Measurements from ENCODE around the gene STX12.
"Not testable (repeated sequence)": the region's sequence is repeated elsewhere in the genome, so short reads cannot be mapped to it uniquely, and the experiment has no call there.

STX12 gene

DNA sequence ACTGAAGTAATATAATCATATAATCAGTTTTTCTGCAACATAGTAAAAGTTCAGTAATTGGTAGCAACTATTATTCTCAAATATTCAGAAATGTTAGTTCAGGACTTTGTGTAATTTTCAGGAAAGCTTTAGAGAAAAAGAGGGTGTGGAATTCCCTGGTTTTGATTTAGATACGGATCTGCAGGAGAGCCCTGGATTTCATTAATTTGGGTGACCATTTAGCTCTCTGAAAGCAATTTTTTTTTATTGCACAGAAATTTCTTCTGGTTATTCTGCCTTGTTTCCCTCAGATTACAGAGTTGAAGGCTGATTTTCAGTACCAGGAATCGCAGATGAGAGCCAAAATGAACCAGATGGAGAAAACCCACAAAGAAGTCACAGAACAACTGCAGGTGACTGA lies 13.8 kb upstream of the STX12 start:
- Histone ChIP-seq H3K27ac (ENCODE audit: low read depth, low read length) (no peak overlapping the region), H3K36me3 (ENCODE audit: control insufficient read depth, insufficient read depth, low read length) (peaks cover 20% of the 10 kb centered on the region), H3K9ac (ENCODE audit: low read length) (no peak overlapping the region), H3K27me3 (ENCODE audit: control insufficient read depth, insufficient read depth, low read length) (no peaks in the 10 kb centered on the region), H3K4me3 (ENCODE audit: low read length) (no peak overlapping the region), H3K4me1 (ENCODE audit: control insufficient read depth, insufficient read depth, low read length) (peaks cover 2% of the 10 kb centered on the region)

DNA sequence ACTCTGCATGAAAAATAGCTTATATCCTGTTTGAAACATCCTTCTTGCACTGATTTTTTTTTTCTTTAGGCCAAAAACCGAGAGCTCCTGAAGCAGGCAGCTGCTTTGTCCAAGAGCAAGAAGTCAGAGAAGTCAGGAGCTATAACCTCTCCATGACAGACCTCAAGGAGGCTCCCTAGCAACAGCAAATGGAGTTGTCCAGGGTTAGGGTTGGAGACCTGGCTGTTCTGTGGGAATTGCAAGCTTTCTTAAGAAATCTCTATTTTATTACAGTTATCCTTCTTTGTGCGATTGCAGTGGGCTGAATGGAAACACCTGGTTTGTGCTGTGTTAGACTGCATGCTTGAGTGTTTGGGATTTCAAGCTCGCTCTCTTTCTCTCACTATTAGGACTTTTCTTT lies 12.6 kb upstream of the STX12 start:
- H3K9ac ChIP-seq (ENCODE audit: low read length): no peak overlapping the region
- no peaks in the 10 kb centered on the region for H3K4me1 ChIP-seq (ENCODE audit: control insufficient read depth, insufficient read depth, low read length)
- no peaks in the 10 kb centered on the region for H3K27me3 ChIP-seq (ENCODE audit: control insufficient read depth, insufficient read depth, low read length)
- peaks cover 17% of the 10 kb centered on the region for H3K36me3 ChIP-seq (ENCODE audit: control insufficient read depth, insufficient read depth, low read length)
- H3K27ac ChIP-seq (ENCODE audit: low read depth, low read length): no peak overlapping the region
- no peak overlapping the region for H3K4me3 ChIP-seq (ENCODE audit: low read length)

- peaks cover 8% of the 10 kb centered on the region for H3K36me3 ChIP-seq (ENCODE audit: control insufficient read depth, insufficient read depth, low read length)
- no peak overlapping the region for H3K4me3 ChIP-seq (ENCODE audit: low read length)
- H3K27me3 ChIP-seq (ENCODE audit: control insufficient read depth, insufficient read depth, low read length): no peaks in the 10 kb centered on the region
- no peaks in the 10 kb centered on the region for H3K4me1 ChIP-seq (ENCODE audit: control insufficient read depth, insufficient read depth, low read length)
- H3K9ac ChIP-seq (ENCODE audit: low read length): no peak overlapping the region
- H3K27ac ChIP-seq (ENCODE audit: low read depth, low read length): no peak overlapping the region
These were observed 11.0 kb upstream of the STX12 start for GRCh38 chr1:27762033-27762432.

GRCh38 chr1:27763358-27763757 lies 9.7 kb upstream of the STX12 start:
- peaks cover 4% of the 10 kb centered on the region for H3K36me3 ChIP-seq (ENCODE audit: control insufficient read depth, insufficient read depth, low read length)
- H3K27ac ChIP-seq (ENCODE audit: low read depth, low read length): no peak overlapping the region

GRCh38 chr1:27770293-27770830 lies 2.7 kb upstream of the STX12 start:
- Histone ChIP-seq H3K36me3 (ENCODE audit: control insufficient read depth, insufficient read depth, low read length) (no peaks in the 10 kb centered on the region), H3K27me3 (ENCODE audit: control insufficient read depth, insufficient read depth, low read length) (no peaks in the 10 kb centered on the region), H3K4me1 (ENCODE audit: control insufficient read depth, insufficient read depth, low read length) (peaks cover 11% of the 10 kb centered on the region), H3K9ac (ENCODE audit: low read length) (no peak overlapping the region), H3K27ac (ENCODE audit: low read depth, low read length) (no peak overlapping the region), H3K4me3 (ENCODE audit: low read length) (no peak overlapping the region)

More at GRCh38 chr1:27763358-27763757, 9.7 kb upstream of the STX12 start:
- Histone ChIP-seq H3K27me3 (ENCODE audit: control insufficient read depth, insufficient read depth, low read length) (no peaks in the 10 kb centered on the region), H3K4me1 (ENCODE audit: control insufficient read depth, insufficient read depth, low read length) (no peaks in the 10 kb centered on the region), H3K9ac (ENCODE audit: low read length) (no peak overlapping the region), H3K4me3 (ENCODE audit: low read length) (no peak overlapping the region)

DNA sequence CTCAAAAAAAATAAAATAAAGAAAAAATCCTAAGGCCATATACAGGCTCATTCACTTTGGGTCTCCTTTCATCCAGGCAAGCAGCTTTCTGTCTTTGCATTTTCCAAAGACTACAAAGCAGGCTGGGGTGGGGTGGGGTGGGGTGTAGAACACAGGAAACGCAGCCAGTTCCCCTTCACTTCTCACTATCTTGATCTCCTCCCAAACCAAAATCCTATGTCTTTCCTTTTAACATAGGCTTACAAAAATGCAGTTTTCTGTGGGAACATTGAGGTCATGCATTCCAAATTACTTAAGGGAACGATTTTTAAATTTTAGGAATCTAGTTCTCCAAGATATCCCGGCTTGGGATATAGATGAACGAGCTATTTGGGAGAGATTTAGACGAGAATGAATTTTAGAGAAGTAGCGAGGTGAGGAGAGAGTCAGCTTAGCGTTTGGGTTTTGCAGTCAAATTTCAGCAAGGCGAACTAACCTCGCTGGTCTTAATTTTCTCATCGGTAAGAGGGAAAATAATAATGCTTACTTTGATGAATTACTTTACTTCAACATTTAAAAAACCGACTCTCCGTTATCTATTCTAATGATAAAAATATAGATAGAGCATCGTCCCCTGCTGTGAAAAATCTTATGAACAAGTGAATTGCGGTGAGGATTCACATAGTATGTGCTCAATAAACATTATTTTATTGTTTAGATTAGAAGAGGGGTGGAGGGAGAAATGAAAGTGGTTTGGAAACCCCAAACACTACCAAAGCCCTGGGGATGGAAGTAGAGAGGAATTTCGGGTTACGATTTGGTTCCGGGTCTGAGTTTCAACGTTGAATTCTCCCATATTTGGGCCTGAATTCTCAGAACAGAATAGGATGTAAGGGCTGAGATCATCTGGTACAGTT lies 735 bp upstream of the STX12 start:
- Histone ChIP-seq H3K27ac (ENCODE audit: low read depth, low read length) (peak overlapping the region; percentile 91), H3K36me3 (ENCODE audit: control insufficient read depth, insufficient read depth, low read length) (no peaks in the 10 kb centered on the region), H3K9ac (ENCODE audit: low read length) (no peak overlapping the region), H3K4me1 (ENCODE audit: control insufficient read depth, insufficient read depth, low read length) (peaks cover 14% of the 10 kb centered on the region), H3K4me3 (ENCODE audit: low read length) (peak overlapping the region; percentile 83), H3K27me3 (ENCODE audit: control insufficient read depth, insufficient read depth, low read length) (no peaks in the 10 kb centered on the region)

GRCh38 chr1:27773826-27774445 lies 917 bp downstream of the STX12 start:
- Histone ChIP-seq H3K4me1 (ENCODE audit: control insufficient read depth, insufficient read depth, low read length) (peaks cover 14% of the 10 kb centered on the region), H3K9ac (ENCODE audit: low read length) (peak overlapping the region; percentile 91), H3K4me3 (ENCODE audit: low read length) (peak overlapping the region; percentile 83), H3K27me3 (ENCODE audit: control insufficient read depth, insufficient read depth, low read length) (no peaks in the 10 kb centered on the region), H3K27ac (ENCODE audit: low read depth, low read length) (peak overlapping the region; percentile 91), H3K36me3 (ENCODE audit: control insufficient read depth, insufficient read depth, low read length) (peaks cover 2% of the 10 kb centered on the region)

GRCh38 chr1:27774654-27775053 lies 1.6 kb downstream of the STX12 start:
- Histone ChIP-seq H3K27me3 (ENCODE audit: control insufficient read depth, insufficient read depth, low read length) (no peaks in the 10 kb centered on the region), H3K9ac (ENCODE audit: low read length) (no peak overlapping the region), H3K4me3 (ENCODE audit: low read length) (no peak overlapping the region), H3K36me3 (ENCODE audit: control insufficient read depth, insufficient read depth, low read length) (peaks cover 2% of the 10 kb centered on the region), H3K27ac (ENCODE audit: low read depth, low read length) (no peak overlapping the region), H3K4me1 (ENCODE audit: control insufficient read depth, insufficient read depth, low read length) (peaks cover 14% of the 10 kb centered on the region)

GRCh38 chr1:27775336-27775735 lies 2.3 kb downstream of the STX12 start:
- H3K27ac ChIP-seq (ENCODE audit: low read depth, low read length); H3K9ac ChIP-seq (ENCODE audit: low read length); H3K4me3 ChIP-seq (ENCODE audit: low read length); H3K36me3 ChIP-seq (ENCODE audit: control insufficient read depth, insufficient read depth, low read length); H3K27me3 ChIP-seq (ENCODE audit: control insufficient read depth, insufficient read depth, low read length): not testable (repeated sequence)
- peaks cover 14% of the 10 kb centered on the region for H3K4me1 ChIP-seq (ENCODE audit: control insufficient read depth, insufficient read depth, low read length)

GRCh38 chr1:27776276-27776675 lies 3.3 kb downstream of the STX12 start:
- not testable (repeated sequence) for H3K36me3 ChIP-seq (ENCODE audit: control insufficient read depth, insufficient read depth, low read length); H3K9ac ChIP-seq (ENCODE audit: low read length); H3K27me3 ChIP-seq (ENCODE audit: control insufficient read depth, insufficient read depth, low read length); H3K27ac ChIP-seq (ENCODE audit: low read depth, low read length); H3K4me3 ChIP-seq (ENCODE audit: low read length)
- H3K4me1 ChIP-seq (ENCODE audit: control insufficient read depth, insufficient read depth, low read length): peaks cover 14% of the 10 kb centered on the region

- Histone ChIP-seq H3K9ac (ENCODE audit: low read length) (no peak overlapping the region), H3K4me1 (ENCODE audit: control insufficient read depth, insufficient read depth, low read length) (peaks cover 12% of the 10 kb centered on the region), H3K4me3 (ENCODE audit: low read length) (no peak overlapping the region), H3K27me3 (ENCODE audit: control insufficient read depth, insufficient read depth, low read length) (no peaks in the 10 kb centered on the region), H3K36me3 (ENCODE audit: control insufficient read depth, insufficient read depth, low read length) (peaks cover 2% of the 10 kb centered on the region), H3K27ac (ENCODE audit: low read depth, low read length) (no peak overlapping the region)
These were observed 5.0 kb downstream of the STX12 start for GRCh38 chr1:27778056-27778455.

DNA sequence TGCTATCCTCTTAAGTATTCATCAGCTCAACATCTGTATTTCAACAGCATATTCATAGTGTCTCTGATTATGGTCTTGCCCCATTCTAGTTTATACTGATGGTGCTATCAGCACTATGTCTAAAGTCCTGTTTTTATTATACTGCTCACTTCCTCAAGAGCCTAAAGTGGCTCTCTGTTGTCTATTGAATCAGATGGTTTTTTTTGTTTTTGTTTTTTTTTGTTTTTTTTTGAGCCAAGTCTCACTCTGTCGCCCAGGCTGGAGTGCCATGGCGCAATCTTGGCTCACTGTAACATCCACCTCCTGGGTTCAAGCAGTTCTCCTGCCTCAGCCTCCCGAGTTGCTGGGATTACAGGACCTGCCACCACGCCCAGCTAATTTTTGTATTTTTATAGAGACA lies 6.1 kb downstream of the STX12 start:
- Histone ChIP-seq H3K4me1 (ENCODE audit: control insufficient read depth, insufficient read depth, low read length) (peaks cover 11% of the 10 kb centered on the region), H3K27ac (ENCODE audit: low read depth, low read length) (no peak overlapping the region)

More for the DNA sequence above, 6.1 kb downstream of the STX12 start:
- peaks cover 2% of the 10 kb centered on the region for H3K36me3 ChIP-seq (ENCODE audit: control insufficient read depth, insufficient read depth, low read length)
- no peak overlapping the region for H3K9ac ChIP-seq (ENCODE audit: low read length)
- H3K27me3 ChIP-seq (ENCODE audit: control insufficient read depth, insufficient read depth, low read length): no peaks in the 10 kb centered on the region
- H3K4me3 ChIP-seq (ENCODE audit: low read length): no peak overlapping the region
